DND-41 (cell line): ENCODE measurements around the gene PNLDC1.

Source experiments
- ATAC-seq: fragments of 200-7000 bp; cut with Tn5 transposase; 3 replicates; pipeline ENCODE4 v1.9.1; 2021; ENCODE audit warnings: low read depth; ENCODE audit not compliant: insufficient read depth
- DNase-seq: peaks from one replicate; pipeline ENCODE4 v3.0.0-alpha.2; 2020
- H2AFZ ChIP-seq: 2 replicates; pipeline ENCODE4 v1.6.0; 2012; ENCODE audit warnings: low read depth, low read length
- H3K27ac ChIP-seq: 2 replicates; pipeline ENCODE4 v1.5.1; 2012; ENCODE audit warnings: low read length, inconsistent platforms
- H3K27me3 ChIP-seq: fragments of 200-600 bp; sonication (generic); 2 replicates; pipeline ENCODE4 v1.6.0; 2012; ENCODE audit warnings: low read length, mild to moderate bottlenecking, inconsistent platforms; ENCODE audit not compliant: insufficient read depth, poor library complexity
- H3K36me3 ChIP-seq: 2 replicates; pipeline ENCODE4 v1.5.1; 2012; ENCODE audit warnings: low read length, inconsistent platforms; ENCODE audit not compliant: insufficient read depth
- H3K4me1 ChIP-seq: 2 replicates; pipeline ENCODE4 v1.5.1; 2012; ENCODE audit warnings: mild to moderate bottlenecking, low read length; ENCODE audit not compliant: insufficient read depth
- H3K4me2 ChIP-seq: 2 replicates; pipeline ENCODE4 v1.6.0; 2012; ENCODE audit warnings: mild to moderate bottlenecking, moderate library complexity, low read length, inconsistent platforms; ENCODE audit not compliant: insufficient read depth
- H3K4me3 ChIP-seq, 2 experiments: fragments of 200-600 bp in 1 of 2; shearing (Covaris generic) in 1 of 2; 2 replicates each; pipeline ENCODE4 v1.5.1; 2012 to 2016; ENCODE audit warnings: inconsistent platforms in 2 of 2, low read length in 2 of 2, mild to moderate bottlenecking in 2 of 2, low read depth in 1 of 2, moderate library complexity in 1 of 2
- H3K79me2 ChIP-seq: 2 replicates; pipeline ENCODE4 v1.6.0; 2012; ENCODE audit warnings: low read length, inconsistent platforms; ENCODE audit not compliant: insufficient read depth
- H3K9ac ChIP-seq: 2 replicates; pipeline ENCODE4 v1.6.0; 2012; ENCODE audit warnings: low read depth, mild to moderate bottlenecking, inconsistent platforms, low read length, moderate library complexity
- H3K9me3 ChIP-seq: 2 replicates; pipeline ENCODE4 v1.5.1; 2012; ENCODE audit warnings: low read length, moderate library complexity, mild to moderate bottlenecking, inconsistent platforms; ENCODE audit not compliant: insufficient read depth, severe bottlenecking
- H4K20me1 ChIP-seq: 2 replicates; pipeline ENCODE4 v1.6.0; 2012; ENCODE audit warnings: low read length; ENCODE audit not compliant: insufficient read depth
- CTCF ChIP-seq: IDR thresholded peaks from 2 replicates; pipeline ENCODE4 v1.5.1; 2012; ENCODE audit warnings: borderline replicate concordance, low read length, moderate library complexity, mild to moderate bottlenecking; ENCODE audit not compliant: poor library complexity, severe bottlenecking; ENCODE audit errors: extremely low read depth
- EZH2 ChIP-seq: IDR thresholded peaks from 3 replicates; pipeline ENCODE4 v1.6.1; 2012; ENCODE audit warnings: borderline replicate concordance, low read depth, mild to moderate bottlenecking, moderate library complexity, low read length, inconsistent platforms; ENCODE audit not compliant: severe bottlenecking

The PNLDC1 gene

GRCh38 chr6:159865226-159865920 lies 65.3 kb downstream of the PNLDC1 start:
- no peaks in the 10 kb centered on the region for H3K36me3 ChIP-seq
- H3K27ac ChIP-seq, result no peak overlapping the region
- H3K27me3 ChIP-seq, result no peaks in the 10 kb centered on the region
- H3K9ac ChIP-seq, result no peak overlapping the region
- no peak overlapping the region for H2AFZ ChIP-seq
- no peak overlapping the region for H3K4me3 ChIP-seq
- TF ChIP-seq EZH2, result no peak
- TF ChIP-seq CTCF, result no peak
- no peaks in the 10 kb centered on the region for H3K9me3 ChIP-seq
- DNase-seq (no peak), ATAC-seq (no peak)
- H3K79me2 ChIP-seq, result no peaks in the 10 kb centered on the region
- H3K4me1 ChIP-seq, result peaks cover 25% of the 10 kb centered on the region
- 0 out of 2 replicates have a peak, but pooled peaks cover 2% of the 10 kb centered on the region for H4K20me1 ChIP-seq
- H3K4me2 ChIP-seq, result no peak overlapping the region

GRCh38 chr6:159866286-159867247 lies 66.5 kb downstream of the PNLDC1 start:
- Histone ChIP-seq H3K36me3 (no peaks in the 10 kb centered on the region), H3K9ac (no peak overlapping the region), H2AFZ (no peak overlapping the region), H3K4me3 (no peak overlapping the region), H3K79me2 (no peaks in the 10 kb centered on the region), H3K4me1 (peaks cover 22% of the 10 kb centered on the region), H3K4me2 (no peak overlapping the region), H3K27me3 (no peaks in the 10 kb centered on the region), H4K20me1 (no peaks in the 10 kb centered on the region), H3K27ac (no peak overlapping the region), H3K9me3 (no peaks in the 10 kb centered on the region)
- TF ChIP-seq CTCF, result no peak
- no peak for TF ChIP-seq EZH2
- ATAC-seq (no peak), DNase-seq (no peak)
